H9 (cell line): Measurements from ENCODE around the gene KCNMB1. TPM values are rescaled to one million over a fixed set of nuclear protein-coding genes. Genes with fewer than 3 reads are reported as not detected.

ENCODE experiments used
- DNase-seq: peaks from one replicate; pipeline ENCODE4 v3.0.0-alpha.2; 2017
- H2AFZ ChIP-seq: one replicate; pipeline ENCODE4 v1.6.1; 2013; ENCODE audit warnings: mild to moderate bottlenecking, low read length, control low read depth, moderate library complexity
- H2AK5ac ChIP-seq: 2 replicates; pipeline ENCODE4 v1.6.1; 2013; ENCODE audit warnings: low read length, control low read depth, mixed read lengths; ENCODE audit not compliant: insufficient read length
- H2BK120ac ChIP-seq: one replicate; pipeline ENCODE4 v1.6.1; 2013; ENCODE audit warnings: low read depth, mild to moderate bottlenecking, low read length, control low read depth, inconsistent platforms; ENCODE audit not compliant: poor library complexity, severe bottlenecking
- H2BK12ac ChIP-seq: 2 replicates; pipeline ENCODE4 v1.6.1; 2013; ENCODE audit warnings: low read length, control low read depth, mixed read lengths, low read depth; ENCODE audit not compliant: insufficient read length
- H2BK15ac ChIP-seq: 2 replicates; pipeline ENCODE4 v1.6.1; 2013; ENCODE audit warnings: low read depth, low read length, control low read depth
- H2BK20ac ChIP-seq: one replicate; pipeline ENCODE4 v1.6.1; 2013; ENCODE audit warnings: low read depth, mild to moderate bottlenecking, low read length, control low read depth, inconsistent platforms; ENCODE audit not compliant: poor library complexity, severe bottlenecking
- H2BK5ac ChIP-seq: 2 replicates; pipeline ENCODE4 v1.6.1; 2013; ENCODE audit warnings: low read length, control low read depth, mixed read lengths; ENCODE audit not compliant: insufficient read length
- H3K14ac ChIP-seq: 2 replicates; pipeline ENCODE4 v1.6.1; 2013; ENCODE audit warnings: low read length, control low read depth; ENCODE audit not compliant: insufficient read depth
- H3K18ac ChIP-seq: 2 replicates; pipeline ENCODE4 v1.6.1; 2013; ENCODE audit warnings: low read depth, mild to moderate bottlenecking, mixed read lengths, low read length, control low read depth; ENCODE audit not compliant: insufficient read length
- H3K23ac ChIP-seq: 2 replicates; pipeline ENCODE4 v1.6.1; 2013; ENCODE audit warnings: low read length, control low read depth, mixed read lengths, low read depth; ENCODE audit not compliant: insufficient read length
- H3K23me2 ChIP-seq: 2 replicates; pipeline ENCODE4 v1.6.1; 2013; ENCODE audit warnings: low read depth, mild to moderate bottlenecking, mixed read lengths, low read length, control low read depth; ENCODE audit not compliant: insufficient read length, poor library complexity, severe bottlenecking
- H3K27ac ChIP-seq: 2 replicates; pipeline ENCODE4 v1.5.1; 2013; ENCODE audit warnings: low read length, control low read depth, mixed read lengths, low read depth; ENCODE audit not compliant: insufficient read length
- H3K27me3 ChIP-seq: 2 replicates; pipeline ENCODE4 v1.6.1; 2013; ENCODE audit warnings: low read length, control low read depth, inconsistent platforms; ENCODE audit not compliant: insufficient read depth
- H3K4ac ChIP-seq: 2 replicates; pipeline ENCODE4 v1.6.1; 2013; ENCODE audit warnings: low read depth, mild to moderate bottlenecking, control low read depth, inconsistent platforms, low read length, moderate library complexity
- H3K4me1 ChIP-seq: 2 replicates; pipeline ENCODE4 v1.6.1; 2013; ENCODE audit warnings: low read length, control low read depth, inconsistent platforms; ENCODE audit not compliant: insufficient read depth
- H3K4me2 ChIP-seq: 2 replicates; pipeline ENCODE4 v1.6.1; 2013; ENCODE audit warnings: low read length, control low read depth, mixed read lengths; ENCODE audit not compliant: insufficient read length, insufficient read depth
- H3K56ac ChIP-seq: 2 replicates; pipeline ENCODE4 v1.6.1; 2013; ENCODE audit warnings: low read depth, mild to moderate bottlenecking, mixed read lengths, low read length, control low read depth; ENCODE audit not compliant: insufficient read length
- H3K79me1 ChIP-seq: 2 replicates; pipeline ENCODE4 v1.6.1; 2013; ENCODE audit warnings: low read depth, mild to moderate bottlenecking, moderate library complexity, low read length, control low read depth, inconsistent platforms; ENCODE audit not compliant: insufficient read depth, poor library complexity, severe bottlenecking
- H3K79me2 ChIP-seq: 2 replicates; pipeline ENCODE4 v1.6.1; 2013; ENCODE audit warnings: low read length, control low read depth, inconsistent platforms; ENCODE audit not compliant: insufficient read depth
- H3K9ac ChIP-seq: 2 replicates; pipeline ENCODE4 v1.6.1; 2013; ENCODE audit warnings: low read length, control low read depth, mixed read lengths; ENCODE audit not compliant: insufficient read length; ENCODE audit errors: extremely low read depth
- H3K9me3 ChIP-seq: one replicate; pipeline ENCODE4 v1.6.1; 2013; ENCODE audit warnings: low read depth, low read length, inconsistent platforms; ENCODE audit not compliant: control insufficient read depth
- H3T11ph ChIP-seq: one replicate; pipeline ENCODE4 v1.6.1; 2013; ENCODE audit warnings: mild to moderate bottlenecking, low read length, control low read depth, inconsistent platforms
- H4K20me1 ChIP-seq: one replicate; pipeline ENCODE4 v1.6.1; 2013; ENCODE audit not compliant: control insufficient read depth, insufficient read length, insufficient read depth
- H4K5ac ChIP-seq: 2 replicates; pipeline ENCODE4 v1.6.1; 2013; ENCODE audit warnings: low read depth, mild to moderate bottlenecking, mixed read lengths, low read length, control low read depth; ENCODE audit not compliant: insufficient read length
- H4K8ac ChIP-seq: replicated peaks from 2 replicates; pipeline ENCODE4 v1.6.1; 2013; ENCODE audit warnings: low read length, control low read depth, mixed read lengths, low read depth; ENCODE audit not compliant: insufficient read length
- H4K91ac ChIP-seq: 2 replicates; pipeline ENCODE4 v1.6.1; 2013; ENCODE audit warnings: low read depth, mild to moderate bottlenecking, moderate library complexity, mixed read lengths, low read length, control low read depth; ENCODE audit not compliant: insufficient read length
- H3K27ac Mint-ChIP-seq, 3 experiments: 2 replicates in 2 of 3; 3 replicates in 1 of 3; pipeline ENCODE4 v1.8.0; 2020 to 2021; ENCODE audit warnings: mixed read lengths in 3 of 3, mild to moderate bottlenecking in 1 of 3, moderate library complexity in 1 of 3
- H3K27me3 Mint-ChIP-seq: 2 replicates; pipeline ENCODE4 v1.8.0; 2021; ENCODE audit warnings: low read depth, mild to moderate bottlenecking, moderate library complexity, mixed read lengths
- H3K36me3 Mint-ChIP-seq, 3 experiments: 2 replicates in 2 of 3; 3 replicates in 1 of 3; pipeline ENCODE4 v1.8.0; 2020 to 2021; ENCODE audit warnings: low read depth in 3 of 3, mixed read lengths in 3 of 3; ENCODE audit not compliant: insufficient read depth in 1 of 3
- H3K4me1 Mint-ChIP-seq, 2 experiments: 2 replicates each; pipeline ENCODE4 v1.8.0; 2020; ENCODE audit warnings: mixed read lengths in 2 of 2
- H3K4me3 Mint-ChIP-seq, 2 experiments: 2 replicates in 1 of 2; 3 replicates in 1 of 2; pipeline ENCODE4 v1.8.0; 2020 to 2021; ENCODE audit warnings: mild to moderate bottlenecking in 2 of 2, mixed read lengths in 2 of 2, moderate library complexity in 1 of 2
- H3K9me3 Mint-ChIP-seq, 2 experiments: 2 replicates in 1 of 2; 3 replicates in 1 of 2; pipeline ENCODE4 v1.8.0; 2020; ENCODE audit warnings: mild to moderate bottlenecking in 2 of 2, mixed read lengths in 2 of 2, moderate library complexity in 1 of 2
- CTCF ChIP-seq: fragments of 200-600 bp; sonication (generic); conservative IDR thresholded peaks from 3 replicates; pipeline ENCODE4 v1.8.0; 2021; ENCODE audit warnings: antibody characterized with exemption, mild to moderate bottlenecking
- WGBS: extraction: QIAGEN DNeasy Blood & Tissue Kit; methylation state at CpG from one replicate; pipeline ENCODE4 v1.1.7; 2013; ENCODE audit warnings: missing lambda C conversion rate, low lambda C conversion rate, mixed read lengths; ENCODE audit not compliant: insufficient read length; ENCODE audit errors: extremely low coverage; 5-methylcytosine and 5-hydroxymethylcytosine counted together
- total RNA-seq: library from RNA; stranded (reverse); gene quantifications from 2 replicates; pipeline ENCODE4 v1.2.1, GENCODE V29; 2021

KCNMB1 gene
- total RNA-seq, 1 experiment from 2014 or later, result 0.28 TPM

DNA sequence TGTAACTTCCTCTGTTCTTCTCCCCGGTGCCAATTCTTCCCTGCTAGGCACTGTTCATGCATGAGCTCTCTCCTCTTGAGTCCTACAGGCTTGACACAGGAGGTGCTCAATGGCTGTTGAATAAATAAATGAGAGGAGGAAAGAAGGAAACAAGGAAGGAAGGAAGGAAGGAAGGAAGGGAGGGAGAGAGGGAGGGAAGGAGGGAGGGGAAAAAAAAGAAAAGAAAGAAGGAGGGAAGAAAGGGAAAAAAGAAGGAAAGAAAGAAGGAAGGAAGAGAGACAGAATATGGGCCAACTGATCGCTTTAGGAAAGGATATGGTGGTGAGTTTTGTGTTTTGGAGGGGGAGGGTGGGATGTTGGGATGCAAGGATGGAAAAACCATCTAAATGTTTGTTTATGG, 6.4 kb downstream of the KCNMB1 start:
- H3K27ac Mint-ChIP-seq, result no peak overlapping the region
- Histone ChIP-seq H3K9me3 (no peaks in the 10 kb centered on the region), H4K20me1 (no peaks in the 10 kb centered on the region), H3K79me2 (no peaks in the 10 kb centered on the region), H3K56ac (no peak overlapping the region), H2BK15ac (no peak overlapping the region), H2BK120ac (no peak overlapping the region), H3K9ac (no peak overlapping the region), H2AK5ac (no peak overlapping the region), H3K4me1 (no peaks in the 10 kb centered on the region), H3K18ac (no peak overlapping the region), H3K4me2 (no peak overlapping the region), H3K4ac (no peak overlapping the region), H3K23ac (no peak overlapping the region), H2BK5ac (no peak overlapping the region), H3K27ac (no peak overlapping the region), H2AFZ (no peak overlapping the region), H3K79me1 (no peaks in the 10 kb centered on the region), H2BK12ac (no peak overlapping the region), H4K8ac (no peak overlapping the region), H3K14ac (no peak overlapping the region), H3T11ph (no peak overlapping the region), H3K27me3 (no peaks in the 10 kb centered on the region), H2BK20ac (no peak overlapping the region), H3K23me2 (no peaks in the 10 kb centered on the region), H4K5ac (no peak overlapping the region), H4K91ac (no peak overlapping the region)
- TF ChIP-seq CTCF, result no peak
- H3K36me3 Mint-ChIP-seq, result no peaks in the 10 kb centered on the region
- H3K4me1 Mint-ChIP-seq, result peaks cover 22 to 25% of the 10 kb centered on the region in 2 experiments
- WGBS, result 100% methylated on average over 1 of the region's 2 CpGs
- no peak for DNase-seq
- H3K4me3 Mint-ChIP-seq, result no peak overlapping the region
- peaks cover 4% of the 10 kb centered on the region for H3K27me3 Mint-ChIP-seq
- H3K9me3 Mint-ChIP-seq, result no peaks in the 10 kb centered on the region
